ENCODE data around the gene ADAM20. TPM values are rescaled to one million over a fixed set of nuclear protein-coding genes. Genes with fewer than 3 reads are reported as not detected.

Gene ADAM20
- 0.08 to 0.09 TPM in 2 of 3 replicates, not detected in the other for polyA plus RNA-seq
- 1.1 TPM for polyA plus RNA-seq (2011; ENCODE audit: low read depth)
- not detected in 2 replicates for polyA plus RNA-seq (2011; cell fraction: cytosol; rRNA removed)
- polyA plus RNA-seq (2011; cell fraction: nucleus; rRNA removed) = 0.43 and 0.71 TPM in 2 replicates
- polyA plus RNA-seq (2012; ENCODE audit: low replicate concordance) = 0.52 TPM in 1 of 2 replicates, not detected in the other
- polyA minus RNA-seq = 2.0 to 2.7 TPM in 2 of 3 replicates, not detected in the other
- polyA minus RNA-seq (2011; cell fraction: cytosol; rRNA and poly(A)+ RNA removed) = not detected
- 3.8 and 9.5 TPM in 2 replicates for polyA minus RNA-seq (2011; cell fraction: nucleus; rRNA and poly(A)+ RNA removed)

- no peak for TF ChIP-seq EZH2 (IDR thresholded peaks at IDR 0.05; ENCODE audit: low read length)
- TF ChIP-seq, protein P1, sequence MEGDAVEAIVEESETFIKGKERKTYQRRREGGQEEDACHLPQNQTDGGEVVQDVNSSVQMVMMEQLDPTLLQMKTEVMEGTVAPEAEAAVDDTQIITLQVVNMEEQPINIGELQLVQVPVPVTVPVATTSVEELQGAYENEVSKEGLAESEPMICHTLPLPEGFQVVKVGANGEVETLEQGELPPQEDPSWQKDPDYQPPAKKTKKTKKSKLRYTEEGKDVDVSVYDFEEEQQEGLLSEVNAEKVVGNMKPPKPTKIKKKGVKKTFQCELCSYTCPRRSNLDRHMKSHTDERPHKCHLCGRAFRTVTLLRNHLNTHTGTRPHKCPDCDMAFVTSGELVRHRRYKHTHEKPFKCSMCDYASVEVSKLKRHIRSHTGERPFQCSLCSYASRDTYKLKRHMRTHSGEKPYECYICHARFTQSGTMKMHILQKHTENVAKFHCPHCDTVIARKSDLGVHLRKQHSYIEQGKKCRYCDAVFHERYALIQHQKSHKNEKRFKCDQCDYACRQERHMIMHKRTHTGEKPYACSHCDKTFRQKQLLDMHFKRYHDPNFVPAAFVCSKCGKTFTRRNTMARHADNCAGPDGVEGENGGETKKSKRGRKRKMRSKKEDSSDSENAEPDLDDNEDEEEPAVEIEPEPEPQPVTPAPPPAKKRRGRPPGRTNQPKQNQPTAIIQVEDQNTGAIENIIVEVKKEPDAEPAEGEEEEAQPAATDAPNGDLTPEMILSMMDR (optimal IDR thresholded peaks at IDR 0.05 in 1 of 3, IDR thresholded peaks at IDR 0.05 in 1 of 3, conservative IDR thresholded peaks at IDR 0.05 in 1 of 3; ENCODE audit: extremely low read depth in 1 of 3, insufficient read depth in 2 of 3, low read length in 3 of 3) = no peak
- no peak within 1 kb of the TSS for H3K4me2 ChIP-seq (ENCODE audit: control insufficient read depth, extremely low read depth, insufficient read depth, low read depth, low read length)
- DNase-seq (ENCODE audit: low read depth, low spot score) (no peak), FAIRE-seq (no peak)
- dilution Hi-C loops (cut with MboI; ENCODE audit: extremely low pct_ligation_motif_present, low sequenced_read_pairs) = no loop called here
- no peak within 1 kb of the TSS for H3K9ac ChIP-seq (ENCODE audit: control insufficient read depth, extremely low read depth, insufficient read depth, low read length)
- H3K36me3 ChIP-seq (ENCODE audit: control insufficient read depth in 2 of 2, extremely low read depth in 1 of 2, insufficient read depth in 2 of 2, low read length in 2 of 2) = no peaks in the 10 kb centered on the region
- H3K9me1 ChIP-seq (ENCODE audit: control insufficient read depth, extremely low read depth, insufficient read depth, low read length) = no peaks in the 10 kb centered on the region
- no peaks in the 10 kb centered on the region for H3K9me3 ChIP-seq (ENCODE audit: control insufficient read depth, low read depth, low read length)
- no peak within 1 kb of the TSS for H2AFZ ChIP-seq (ENCODE audit: control insufficient read depth, low read length)
- no peak within 1 kb of the TSS for H3K4me3 ChIP-seq (ENCODE audit: control insufficient read depth in 2 of 3, extremely low read depth in 1 of 3, insufficient read depth in 2 of 3, low read depth in 1 of 3, low read length in 3 of 3)
- no peaks in the 10 kb centered on the region for H3K79me2 ChIP-seq (ENCODE audit: control insufficient read depth, insufficient read depth, low read length)
- no peaks in the 10 kb centered on the region for H4K20me1 ChIP-seq (ENCODE audit: control insufficient read depth, extremely low read depth, insufficient read depth, low read length)
- no peak within 1 kb of the TSS for H3K27ac ChIP-seq (ENCODE audit: control insufficient read depth, insufficient read depth, low read length)
- no peaks in the 10 kb centered on the region for H3K27me3 ChIP-seq (ENCODE audit: control insufficient read depth, extremely low read depth, insufficient read depth, low read length)
- no peaks in the 10 kb centered on the region for H3K4me1 ChIP-seq (ENCODE audit: control insufficient read depth, extremely low read depth, insufficient read depth, low read length)
Observed at GRCh38 chr14:70534904-70535303, at the start of gene ADAM20. ADAM20 (minus strand) TSS chr14:70535004; CDS start chr14:70524757, 10,247 bp downstream.

DNA sequence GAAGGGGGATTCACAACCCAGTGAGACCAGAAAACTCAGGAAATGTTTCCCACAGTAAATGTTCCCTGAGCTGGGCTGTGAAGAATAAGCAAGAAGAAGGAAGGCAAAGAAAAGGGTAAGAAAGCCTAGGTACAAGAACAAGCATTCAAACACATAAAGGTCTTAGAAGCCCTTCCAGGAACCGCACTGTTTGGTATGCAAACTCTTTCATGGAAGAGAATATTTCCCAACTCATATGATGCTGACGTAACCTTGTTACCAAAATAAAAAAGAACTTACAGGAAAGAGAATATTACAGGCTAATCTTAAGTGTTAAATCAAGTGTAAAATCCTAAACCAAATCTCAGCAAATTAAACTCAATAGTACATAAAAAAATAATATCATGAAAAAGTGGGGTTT, 42.1 kb upstream of the ADAM20 start:
- no peak for FAIRE-seq
- H3K79me2 ChIP-seq (ENCODE audit: control insufficient read depth, insufficient read depth, low read length) = no peaks in the 10 kb centered on the region

More for the DNA sequence above, 42.1 kb upstream of the ADAM20 start:
- TF ChIP-seq EZH2 (IDR thresholded peaks at IDR 0.05; ENCODE audit: low read length) = no peak
- TF ChIP-seq, protein P1 (optimal IDR thresholded peaks at IDR 0.05 in 1 of 3, IDR thresholded peaks at IDR 0.05 in 1 of 3, conservative IDR thresholded peaks at IDR 0.05 in 1 of 3; ENCODE audit: extremely low read depth in 1 of 3, insufficient read depth in 2 of 3, low read length in 3 of 3) = no peak
- Histone ChIP-seq H3K9me3 (ENCODE audit: control insufficient read depth, low read depth, low read length) (no peaks in the 10 kb centered on the region), H3K27me3 (ENCODE audit: control insufficient read depth, extremely low read depth, insufficient read depth, low read length) (no peaks in the 10 kb centered on the region), H3K4me1 (ENCODE audit: control insufficient read depth, extremely low read depth, insufficient read depth, low read length) (no peaks in the 10 kb centered on the region), H4K20me1 (ENCODE audit: control insufficient read depth, extremely low read depth, insufficient read depth, low read length) (no peaks in the 10 kb centered on the region), H3K36me3 (ENCODE audit: control insufficient read depth in 2 of 2, extremely low read depth in 1 of 2, insufficient read depth in 2 of 2, low read length in 2 of 2) (peaks cover 2 to 3% of the 10 kb centered on the region in 2 experiments), H3K9me1 (ENCODE audit: control insufficient read depth, extremely low read depth, insufficient read depth, low read length) (no peaks in the 10 kb centered on the region), H3K4me2 (ENCODE audit: control insufficient read depth, extremely low read depth, insufficient read depth, low read depth, low read length) (no peak overlapping the region), H2AFZ (ENCODE audit: control insufficient read depth, low read length) (no peak overlapping the region), H3K27ac (ENCODE audit: control insufficient read depth, insufficient read depth, low read length) (no peak overlapping the region), H3K9ac (ENCODE audit: control insufficient read depth, extremely low read depth, insufficient read depth, low read length) (no peak overlapping the region), H3K4me3 (ENCODE audit: control insufficient read depth in 2 of 3, extremely low read depth in 1 of 3, insufficient read depth in 2 of 3, low read depth in 1 of 3, low read length in 3 of 3) (no peak overlapping the region)
- no peak for DNase-seq (ENCODE audit: low read depth, low spot score)
- dilution Hi-C loops (cut with MboI; ENCODE audit: extremely low pct_ligation_motif_present, low sequenced_read_pairs) = no loop called here

Data from keratinocyte (primary cell).